Trophoblast cell (in vitro differentiated cells and primary cell): Measurements from ENCODE around the gene TNNC2.

Experiments used
- DNase-seq, 2 donors: peaks; one replicate each; pipeline ENCODE4 v3.0.0-alpha.2; 2016
- H2AFZ ChIP-seq: 2 replicates; pipeline ENCODE4 v1.6.1; 2013; ENCODE audit warnings: low read length, moderate library complexity, mild to moderate bottlenecking; ENCODE audit not compliant: insufficient read depth, poor library complexity
- H2AK5ac ChIP-seq: 2 replicates; pipeline ENCODE4 v1.6.1; 2013; ENCODE audit warnings: mild to moderate bottlenecking, low read length
- H2BK120ac ChIP-seq: 2 replicates; pipeline ENCODE4 v1.6.1; 2013; ENCODE audit warnings: low read length, mild to moderate bottlenecking, moderate library complexity; ENCODE audit not compliant: insufficient read depth, poor library complexity
- H2BK12ac ChIP-seq: 2 replicates; pipeline ENCODE4 v1.6.1; 2013; ENCODE audit warnings: mild to moderate bottlenecking, low read length, moderate library complexity
- H2BK5ac ChIP-seq: 2 replicates; pipeline ENCODE4 v1.6.1; 2013; ENCODE audit warnings: low read length, low read depth, moderate library complexity, mild to moderate bottlenecking; ENCODE audit not compliant: poor library complexity
- H3K14ac ChIP-seq: 2 replicates; pipeline ENCODE4 v1.6.1; 2013; ENCODE audit warnings: mild to moderate bottlenecking, low read length
- H3K18ac ChIP-seq: 2 replicates; pipeline ENCODE4 v1.6.1; 2013; ENCODE audit warnings: mild to moderate bottlenecking, low read length
- H3K23ac ChIP-seq: 2 replicates; pipeline ENCODE4 v1.6.1; 2013; ENCODE audit warnings: low read length
- H3K27ac ChIP-seq: 2 replicates; pipeline ENCODE4 v1.5.1; 2013; ENCODE audit warnings: low read depth, mild to moderate bottlenecking, inconsistent platforms, low read length, moderate library complexity
- H3K27me3 ChIP-seq: 2 replicates; pipeline ENCODE4 v1.6.1; 2013; ENCODE audit warnings: inconsistent platforms, mild to moderate bottlenecking, low read length, moderate library complexity; ENCODE audit not compliant: insufficient read depth
- H3K36me3 ChIP-seq, 2 experiments: 1 replicate in 1 of 2; 2 replicates in 1 of 2; pipeline ENCODE4 v1.6.1; 2013; ENCODE audit warnings: low read length in 2 of 2, mild to moderate bottlenecking in 2 of 2, moderate library complexity in 1 of 2; ENCODE audit not compliant: insufficient read depth in 2 of 2, control insufficient read depth in 1 of 2
- H3K4ac ChIP-seq: 2 replicates; pipeline ENCODE4 v1.6.1; 2013; ENCODE audit warnings: low read depth, mild to moderate bottlenecking, low read length, moderate library complexity
- H3K4me1 ChIP-seq, 2 experiments: 1 replicate in 1 of 2; 2 replicates in 1 of 2; pipeline ENCODE4 v1.6.1; 2013; ENCODE audit warnings: low read length in 2 of 2, mild to moderate bottlenecking in 2 of 2, moderate library complexity in 1 of 2; ENCODE audit not compliant: insufficient read depth in 2 of 2, control insufficient read depth in 1 of 2
- H3K4me2 ChIP-seq: 2 replicates; pipeline ENCODE4 v1.6.1; 2013; ENCODE audit warnings: inconsistent platforms, mild to moderate bottlenecking, low read length, moderate library complexity
- H3K4me3 ChIP-seq: 2 replicates; pipeline ENCODE4 v1.5.1; 2013; ENCODE audit warnings: mild to moderate bottlenecking, low read depth, low read length, inconsistent platforms
- H3K79me1 ChIP-seq: one replicate; pipeline ENCODE4 v1.6.1; 2013; ENCODE audit warnings: low read length
- H3K79me2 ChIP-seq: 2 replicates; pipeline ENCODE4 v1.6.1; 2013; ENCODE audit warnings: low read length, mild to moderate bottlenecking; ENCODE audit not compliant: control insufficient read depth, insufficient read depth, poor library complexity
- H3K9ac ChIP-seq: 2 replicates; pipeline ENCODE4 v1.6.1; 2013; ENCODE audit warnings: mild to moderate bottlenecking, low read length
- H3K9me3 ChIP-seq: 2 replicates; pipeline ENCODE4 v1.6.1; 2013; ENCODE audit warnings: low read depth, mild to moderate bottlenecking, control low read depth, inconsistent platforms, low read length; ENCODE audit not compliant: insufficient read depth
- H4K12ac ChIP-seq: 2 replicates; pipeline ENCODE4 v1.6.1; 2013; ENCODE audit warnings: low read depth, mild to moderate bottlenecking, low read length, moderate library complexity
- H4K8ac ChIP-seq: 2 replicates; pipeline ENCODE4 v1.6.1; 2013; ENCODE audit warnings: low read depth, mild to moderate bottlenecking, low read length, moderate library complexity
- H4K91ac ChIP-seq: one replicate; pipeline ENCODE4 v1.6.1; 2013; ENCODE audit warnings: low read depth, mild to moderate bottlenecking, low read length, moderate library complexity
- WGBS: extraction: QIAGEN DNeasy Blood & Tissue Kit; methylation state at CpG from one replicate; pipeline ENCODE4 v1.1.7; 2013; ENCODE audit warnings: missing lambda C conversion rate; ENCODE audit not compliant: insufficient read length, insufficient coverage; ENCODE audit errors: extremely low coverage; 5-methylcytosine and 5-hydroxymethylcytosine counted together

Gene TNNC2

DNA sequence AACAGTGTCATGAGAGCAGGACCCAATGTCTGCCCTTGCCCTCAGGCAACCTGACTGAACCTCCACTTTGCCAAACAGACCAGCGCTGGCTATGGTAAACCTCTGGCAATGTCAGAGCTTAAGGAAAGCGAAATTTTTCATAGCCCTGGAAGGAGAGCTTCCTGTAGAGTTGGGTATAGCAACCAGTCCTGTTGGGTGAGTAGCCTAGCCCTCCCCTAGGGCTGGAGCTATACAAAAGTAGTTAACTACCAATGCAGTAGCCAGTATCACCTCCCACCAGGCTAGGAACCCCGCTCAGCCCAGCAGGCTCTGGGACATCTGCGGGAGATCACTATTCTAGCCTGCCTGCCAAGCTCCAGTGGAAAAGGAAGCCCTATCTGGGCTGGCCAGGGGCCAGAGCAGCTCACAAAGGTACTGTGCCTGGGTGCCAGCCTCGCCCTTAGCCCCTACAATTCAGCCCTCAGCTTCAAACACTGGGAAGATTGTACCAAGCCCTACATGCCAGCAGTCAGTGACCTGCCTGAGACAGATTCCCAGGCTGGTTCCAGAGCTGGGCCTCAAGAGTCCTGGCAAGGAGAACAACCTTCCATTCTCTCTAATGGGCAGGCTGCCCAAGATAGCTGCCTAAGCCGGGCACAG is 43.3 kb downstream of the TNNC2 start:
- Histone ChIP-seq H3K14ac (no peak overlapping the region), H3K79me1 (no peaks in the 10 kb centered on the region)
- WGBS: no CpG with 5 or more reads among the region's 6 CpGs

DNA sequence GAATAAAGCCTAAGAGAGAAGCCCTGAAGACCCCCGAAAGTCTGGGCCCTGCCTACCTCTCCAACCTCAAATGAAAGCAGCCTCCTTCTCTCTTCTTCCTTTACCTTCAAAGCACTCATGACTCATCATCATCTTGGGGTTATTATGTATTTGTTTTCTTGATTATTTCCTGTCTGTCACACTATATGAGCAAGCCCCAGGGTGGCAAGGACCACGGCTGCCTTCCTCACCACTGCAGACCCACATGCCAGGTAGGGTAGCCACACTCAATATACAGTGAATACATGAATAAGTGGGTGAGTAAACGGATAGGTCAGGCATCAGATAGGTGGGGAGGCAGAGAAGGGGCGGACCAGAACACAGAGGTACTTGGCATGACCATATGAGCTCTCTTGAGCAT is 44.2 kb downstream of the TNNC2 start:
- no CpG with 5 or more reads among the region's 4 CpGs for WGBS
- no peaks in the 10 kb centered on the region for H3K27me3 ChIP-seq
- H3K4ac ChIP-seq: no peak overlapping the region
- no peaks in the 10 kb centered on the region for H3K9me3 ChIP-seq
- H4K12ac ChIP-seq: no peak overlapping the region
- H2AK5ac ChIP-seq: no peak overlapping the region
- no peak overlapping the region for H3K18ac ChIP-seq
- H3K9ac ChIP-seq: no peak overlapping the region
- no peak overlapping the region for H3K4me3 ChIP-seq
- no peak for DNase-seq
- no peaks in the 10 kb centered on the region for H3K79me1 ChIP-seq
- no peak overlapping the region for H2BK120ac ChIP-seq
- H4K8ac ChIP-seq: no peak overlapping the region
- H3K4me1 ChIP-seq: no peaks in the 10 kb centered on the region
- no peaks in the 10 kb centered on the region for H3K79me2 ChIP-seq
- no peak overlapping the region for H3K23ac ChIP-seq
- H3K36me3 ChIP-seq: no peaks in the 10 kb centered on the region
- H3K4me2 ChIP-seq: no peak overlapping the region
- no peak overlapping the region for H2AFZ ChIP-seq
- H3K14ac ChIP-seq: no peak overlapping the region
- H2BK5ac ChIP-seq: no peak overlapping the region
- H4K91ac ChIP-seq: no peak overlapping the region
- H2BK12ac ChIP-seq: no peak overlapping the region
- no peak overlapping the region for H3K27ac ChIP-seq

More for the DNA sequence above, 43.3 kb downstream of the TNNC2 start:
- Histone ChIP-seq H4K8ac (no peak overlapping the region), H2AFZ (no peak overlapping the region), H4K12ac (no peak overlapping the region), H3K36me3 (no peaks in the 10 kb centered on the region), H3K27me3 (no peaks in the 10 kb centered on the region), H3K4me1 (no peaks in the 10 kb centered on the region), H3K9me3 (no peaks in the 10 kb centered on the region), H2BK5ac (no peak overlapping the region), H3K4me3 (no peak overlapping the region), H3K4me2 (no peak overlapping the region), H3K9ac (no peak overlapping the region), H2BK120ac (no peak overlapping the region), H3K4ac (no peak overlapping the region), H3K18ac (no peak overlapping the region), H3K79me2 (no peaks in the 10 kb centered on the region), H2BK12ac (no peak overlapping the region), H3K27ac (no peak overlapping the region), H3K23ac (no peak overlapping the region), H2AK5ac (no peak overlapping the region), H4K91ac (no peak overlapping the region)
- peak in 1 of 2 donors; percentile 26 for DNase-seq

DNA sequence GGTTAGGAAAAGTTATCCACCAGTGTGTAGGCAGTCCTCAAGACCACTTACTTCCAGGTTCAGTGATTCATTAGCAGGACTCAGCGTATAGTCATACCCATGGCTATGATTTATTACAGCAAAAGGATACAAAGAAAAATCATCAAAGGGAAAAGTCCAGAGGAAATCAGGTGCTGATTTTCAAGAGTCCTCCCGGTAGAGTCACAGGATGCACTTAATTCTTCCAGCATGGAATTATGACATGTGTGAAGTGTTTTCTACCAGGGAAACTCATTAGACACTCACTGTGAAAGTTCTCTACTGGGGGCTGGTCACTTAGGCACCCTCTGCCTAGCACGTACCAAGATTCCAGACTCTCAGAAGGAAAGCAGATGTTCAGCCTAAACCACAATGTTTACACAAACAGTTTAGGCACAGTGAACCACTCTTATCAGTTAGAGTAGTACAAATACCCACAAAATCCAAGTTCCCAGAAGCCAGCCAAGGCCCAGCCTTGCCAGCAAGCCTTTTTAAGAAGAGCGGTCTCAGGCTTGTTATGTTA is 45.7 kb downstream of the TNNC2 start:
- H3K4me1 ChIP-seq: no peaks in the 10 kb centered on the region
- H3K9me3 ChIP-seq: peaks cover 1% of the 10 kb centered on the region
- no peaks in the 10 kb centered on the region for H3K79me1 ChIP-seq
- H3K27ac ChIP-seq: no peak overlapping the region
- no peaks in the 10 kb centered on the region for H3K79me2 ChIP-seq
- H3K4me3 ChIP-seq: no peak overlapping the region
- H2BK5ac ChIP-seq: no peak overlapping the region
- H3K23ac ChIP-seq: no peak overlapping the region
- no peak overlapping the region for H4K91ac ChIP-seq
- no peak overlapping the region for H2BK120ac ChIP-seq
- H2BK12ac ChIP-seq: no peak overlapping the region
- H3K18ac ChIP-seq: no peak overlapping the region
- H2AK5ac ChIP-seq: no peak overlapping the region
- no peaks in the 10 kb centered on the region for H3K36me3 ChIP-seq
- H2AFZ ChIP-seq: no peak overlapping the region
- no peak overlapping the region for H3K9ac ChIP-seq
- no peak overlapping the region for H4K12ac ChIP-seq
- no peak overlapping the region for H3K14ac ChIP-seq
- peak in 1 of 2 donors; percentile 56 for DNase-seq
- no peak overlapping the region for H4K8ac ChIP-seq
- no peaks in the 10 kb centered on the region for H3K27me3 ChIP-seq
- H3K4ac ChIP-seq: no peak overlapping the region
- no CpG with 5 or more reads among the region's 4 CpGs for WGBS
- no peak overlapping the region for H3K4me2 ChIP-seq

DNA sequence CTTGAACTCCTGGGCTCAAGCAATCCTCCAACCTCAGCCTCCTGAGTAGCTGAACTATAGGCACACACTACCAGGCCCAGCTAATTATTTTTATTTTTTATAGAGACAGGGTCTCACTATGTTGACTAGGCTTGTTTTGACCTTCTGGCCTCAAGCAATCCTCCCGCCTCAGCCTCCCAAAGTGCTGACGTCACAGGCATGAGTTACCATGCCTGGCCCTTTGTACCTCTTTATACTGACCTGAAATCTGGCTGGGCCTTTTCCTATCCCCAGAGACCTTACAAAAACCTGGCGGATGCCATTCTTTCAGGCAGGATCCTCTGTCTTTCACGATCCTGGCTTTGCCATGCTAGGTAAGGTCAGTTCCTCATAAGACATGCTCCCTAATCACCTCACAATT is 47.0 kb downstream of the TNNC2 start:
- no peak overlapping the region for H3K18ac ChIP-seq
- H3K79me2 ChIP-seq: no peaks in the 10 kb centered on the region
- no peak overlapping the region for H4K8ac ChIP-seq
- H2BK12ac ChIP-seq: no peak overlapping the region
- no peak overlapping the region for H3K9ac ChIP-seq
- DNase-seq: peak in 1 of 2 donors; percentile 32
- no peak overlapping the region for H3K14ac ChIP-seq
- H3K23ac ChIP-seq: no peak overlapping the region
- H3K36me3 ChIP-seq: no peaks in the 10 kb centered on the region
- no peak overlapping the region for H2BK5ac ChIP-seq
- no CpG with 5 or more reads among the region's 4 CpGs for WGBS
- H3K4ac ChIP-seq: no peak overlapping the region
- H4K91ac ChIP-seq: no peak overlapping the region
- H3K4me2 ChIP-seq: no peak overlapping the region
- H2AFZ ChIP-seq: no peak overlapping the region
- no peak overlapping the region for H3K27ac ChIP-seq
- H4K12ac ChIP-seq: no peak overlapping the region
- no peaks in the 10 kb centered on the region for H3K27me3 ChIP-seq
- H3K79me1 ChIP-seq: no peaks in the 10 kb centered on the region
- H2BK120ac ChIP-seq: no peak overlapping the region
- H3K9me3 ChIP-seq: peaks cover 1% of the 10 kb centered on the region
- H3K4me1 ChIP-seq: no peaks in the 10 kb centered on the region
- no peak overlapping the region for H2AK5ac ChIP-seq
- H3K4me3 ChIP-seq: no peak overlapping the region
